WI38 (cell line): Measurements from ENCODE around the gene TCAF1.

Experiments
- H3K4me3 ChIP-seq: 2 replicates; pipeline ENCODE4 v1.5.1; 2011; ENCODE audit warnings: low read depth, mild to moderate bottlenecking, control low read depth, low read length
- CTCF ChIP-seq: IDR thresholded peaks from 2 replicates; pipeline ENCODE4 v1.5.1; 2012; ENCODE audit warnings: low read depth, mild to moderate bottlenecking, control low read depth, low read length

TCAF1 gene

GRCh38 chr7:143902332-143902899 is 440 bp upstream of the TCAF1 start:
- no peak for TF ChIP-seq CTCF
- no peak overlapping the region; the same call in 1 of the 2 replicates for H3K4me3 ChIP-seq

GRCh38 chr7:143901332-143901667 is 676 bp downstream of the TCAF1 start:
- no peak for TF ChIP-seq CTCF
- H3K4me3 ChIP-seq = peak overlapping the region; percentile 85

- H3K4me3 ChIP-seq = peak overlapping the region; percentile 18
- TF ChIP-seq CTCF = no peak
Observed at GRCh38 chr7:143900230-143900766, 1.7 kb downstream of the TCAF1 start.

- no peak for TF ChIP-seq CTCF
- H3K4me3 ChIP-seq = no peak overlapping the region
Observed at GRCh38 chr7:143898810-143899209, 3.2 kb downstream of the TCAF1 start.

GRCh38 chr7:143896667-143897066 is 5.3 kb downstream of the TCAF1 start:
- no peak for TF ChIP-seq CTCF

GRCh38 chr7:143892527-143893300 is 9.3 kb downstream of the TCAF1 start:
- H3K4me3 ChIP-seq = no peak overlapping the region
- TF ChIP-seq CTCF = peak; percentile 43; the same call in 1 of the 2 replicates

More at GRCh38 chr7:143896667-143897066, 5.3 kb downstream of the TCAF1 start:
- H3K4me3 ChIP-seq = no peak overlapping the region

- no peak overlapping the region for H3K4me3 ChIP-seq
- no peak for TF ChIP-seq CTCF
Observed at GRCh38 chr7:143891457-143891856, 10.5 kb downstream of the TCAF1 start.
